Stimulated activated naive CD8-positive, alpha-beta T cell treated with anti-CD3 and anti-CD28 coated beads, Interleukin-15, Interleukin-2, amounts not matched to agents 100 U/mL and 50 U/mL, for 24 hours (primary cell): ENCODE results near the gene TP53BP1.

ENCODE experiments used
- ATAC-seq: fragments of 150-1000 bp; cut with Tn5 transposase; one replicate; pipeline ENCODE4 v1.10.0; 2021
- DNase-seq: peaks from one replicate; pipeline ENCODE4 v3.0.0; 2021

Gene TP53BP1

GRCh38 chr15:43518197-43518761, 25.3 kb upstream of the TP53BP1 start:
- peak; percentile 16 for DNase-seq

GRCh38 chr15:43517354-43518196, 24.6 kb upstream of the TP53BP1 start, which contains the start of gene MAP1A:
MAP1A (plus strand) TSS chr15:43517608; CDS start chr15:43521474, 3,866 bp downstream.
- no peak for DNase-seq
- no peak for ATAC-seq

More at GRCh38 chr15:43518197-43518761, 25.3 kb upstream of the TP53BP1 start:
- ATAC-seq, result peak; percentile 10

- no peak for ATAC-seq
- DNase-seq, result no peak
Observed at GRCh38 chr15:43516801-43517353, 23.9 kb upstream of the TP53BP1 start.

- ATAC-seq, result no peak
- no peak for DNase-seq
Observed at GRCh38 chr15:43516185-43516584, 23.2 kb upstream of the TP53BP1 start.

- ATAC-seq (no peak), DNase-seq (no peak)
Observed at GRCh38 chr15:43515741-43516140, 22.8 kb upstream of the TP53BP1 start.

GRCh38 chr15:43514241-43515057, 21.5 kb upstream of the TP53BP1 start:
- DNase-seq (no peak), ATAC-seq (no peak)

- DNase-seq (no peak), ATAC-seq (no peak)
Observed at GRCh38 chr15:43513550-43513949, 20.6 kb upstream of the TP53BP1 start.

GRCh38 chr15:43511012-43511885, 18.3 kb upstream of the TP53BP1 start:
- DNase-seq (peak; percentile 20), ATAC-seq (no peak)

- ATAC-seq (peak; percentile 97), DNase-seq (peak; percentile 97)
Observed at GRCh38 chr15:43510200-43511011, 17.4 kb upstream of the TP53BP1 start.

GRCh38 chr15:43509660-43510199, 16.8 kb upstream of the TP53BP1 start:
- ATAC-seq, result no peak
- DNase-seq, result no peak

- ATAC-seq (no peak), DNase-seq (no peak)
Observed at GRCh38 chr15:43508991-43509659, 16.2 kb upstream of the TP53BP1 start.

- no peak for ATAC-seq
- no peak for DNase-seq
Observed at GRCh38 chr15:43508421-43508820, 15.5 kb upstream of the TP53BP1 start.

GRCh38 chr15:43505738-43506137, 12.8 kb upstream of the TP53BP1 start:
- DNase-seq (no peak), ATAC-seq (no peak)

- DNase-seq, result no peak
- no peak for ATAC-seq
Observed at GRCh38 chr15:43499635-43500034, 6.7 kb upstream of the TP53BP1 start.

GRCh38 chr15:43498990-43499389, 6.0 kb upstream of the TP53BP1 start:
- DNase-seq (no peak), ATAC-seq (no peak)

GRCh38 chr15:43493703-43494472, 932 bp upstream of the TP53BP1 start:
- ATAC-seq (no peak), DNase-seq (no peak)

- no peak for DNase-seq
- ATAC-seq, result no peak
Observed at GRCh38 chr15:43492266-43492665, 690 bp downstream of the TP53BP1 start.

GRCh38 chr15:43489191-43489590, 3.8 kb downstream of the TP53BP1 start:
- ATAC-seq (no peak), DNase-seq (no peak)

GRCh38 chr15:43488790-43489189, 4.2 kb downstream of the TP53BP1 start:
- DNase-seq, result no peak
- ATAC-seq, result no peak
